G401 (cell line): ENCODE data around the gene PHF11. TPM values are rescaled to one million over a fixed set of nuclear protein-coding genes. Genes with fewer than 3 reads are reported as not detected.
"Not testable (repeated sequence)": the region's sequence is repeated elsewhere in the genome, so short reads cannot be mapped to it uniquely, and the experiment has no call there.

ENCODE experiments used
- DNase-seq: peaks from one replicate; pipeline ENCODE4 v3.0.0-alpha.2; 2015; ENCODE audit warnings: low spot score
- in situ Hi-C: cut with HindIII; loops from 2 replicates; pipeline ENCODE4 v1.10.0; 2016; ENCODE audit warnings: low sequenced_read_pairs, mixed read lengths
- total RNA-seq: library from RNA; depleted of rRNA; stranded (reverse); fragments of >200 nt; shearing (Covaris generic); gene quantifications from 2 replicates; pipeline ENCODE4 v1.2.3, GENCODE V29; 2014

Gene PHF11
- total RNA-seq, 1 experiment from 2014 or later, result 26.3 TPM

GRCh38 chr13:49539313-49539712 is 43.6 kb downstream of the PHF11 start:
- in situ Hi-C loops, result no loop called here
- DNase-seq, result no peak

GRCh38 chr13:49539746-49540145 is 44.0 kb downstream of the PHF11 start:
- in situ Hi-C loops, result no loop called here
- DNase-seq, result no peak

- in situ Hi-C loops, result no loop called here
- DNase-seq, result no peak
Measured at GRCh38 chr13:49540552-49540951, 44.8 kb downstream of the PHF11 start.

- no peak for DNase-seq
- in situ Hi-C loops, result no loop called here
Measured at GRCh38 chr13:49543656-49544055, 47.9 kb downstream of the PHF11 start.

GRCh38 chr13:49545661-49546060 is 49.9 kb downstream of the PHF11 start:
- in situ Hi-C loops, result no loop called here
- DNase-seq, result no peak

GRCh38 chr13:49546561-49546960 is 50.8 kb downstream of the PHF11 start:
- DNase-seq, result no peak
- in situ Hi-C loops, result no loop called here

- no peak for DNase-seq
- in situ Hi-C loops, result no loop called here
Measured at GRCh38 chr13:49549289-49549688, 53.5 kb downstream of the PHF11 start.

- DNase-seq, result no peak
- in situ Hi-C loops, result no loop called here
Measured at GRCh38 chr13:49550942-49551644, 55.3 kb downstream of the PHF11 start.

GRCh38 chr13:49553888-49554287 is 58.1 kb downstream of the PHF11 start:
- in situ Hi-C loops, result no loop called here
- no peak for DNase-seq

- in situ Hi-C loops, result no loop called here
- no peak for DNase-seq
Measured at GRCh38 chr13:49554387-49554786, 58.6 kb downstream of the PHF11 start.

GRCh38 chr13:49559006-49559405 is 63.3 kb downstream of the PHF11 start:
- in situ Hi-C loops, result no loop called here
- no peak for DNase-seq

GRCh38 chr13:49560270-49561061 is 64.7 kb downstream of the PHF11 start:
- no peak for DNase-seq
- in situ Hi-C loops, result no loop called here

GRCh38 chr13:49561062-49561410 is 65.3 kb downstream of the PHF11 start:
- no peak for DNase-seq
- in situ Hi-C loops, result no loop called here

GRCh38 chr13:49563516-49563915 is 67.8 kb downstream of the PHF11 start:
- in situ Hi-C loops, result no loop called here
- no peak for DNase-seq

GRCh38 chr13:49565461-49565860 is 69.7 kb downstream of the PHF11 start:
- in situ Hi-C loops, result not testable (repeated sequence)

GRCh38 chr13:49566461-49566860 is 70.7 kb downstream of the PHF11 start:
- in situ Hi-C loops, result no loop called here
- no peak for DNase-seq

More at GRCh38 chr13:49565461-49565860, 69.7 kb downstream of the PHF11 start:
- DNase-seq, result not testable (repeated sequence)

GRCh38 chr13:49567491-49567890 is 71.7 kb downstream of the PHF11 start:
- DNase-seq, result no peak
- in situ Hi-C loops, result no loop called here

- no peak for DNase-seq
- in situ Hi-C loops, result no loop called here
Measured at GRCh38 chr13:49569993-49570689, 74.4 kb downstream of the PHF11 start.

GRCh38 chr13:49571299-49572240 is 75.8 kb downstream of the PHF11 start:
- no peak for DNase-seq
- in situ Hi-C loops, result no loop called here
